T-helper 17 cell (primary cell): ENCODE results near the gene LUZP4. TPM values are rescaled to one million over a fixed set of nuclear protein-coding genes. Genes with fewer than 3 reads are reported as not detected.
"Not testable (repeated sequence)": the region's sequence is repeated elsewhere in the genome, so short reads cannot be mapped to it uniquely, and the experiment has no call there.

ENCODE experiments used
- ATAC-seq: fragments of 150-1000 bp; cut with Tn5 transposase; 2 replicates; pipeline ENCODE4 v1.10.0; 2021; ENCODE audit warnings: mild to moderate bottlenecking, moderate library complexity
- DNase-seq, 3 donors: peaks; one replicate each; pipeline versions ENCODE4 v3.0.0 to v3.0.0-alpha.2; 2020 to 2021
- H3K9me3 ChIP-seq: one replicate; pipeline ENCODE4 v1.7.0; 2013; ENCODE audit warnings: low read length, mild to moderate bottlenecking; ENCODE audit not compliant: control insufficient read depth, poor library complexity, severe bottlenecking
- H3K27ac Mint-ChIP-seq: one replicate; pipeline ENCODE4 v1.8.0; 2022; ENCODE audit warnings: mild to moderate bottlenecking, moderate library complexity, mixed read lengths
- H3K27me3 Mint-ChIP-seq: one replicate; pipeline ENCODE4 v1.8.0; 2022; ENCODE audit warnings: mixed read lengths
- H3K36me3 Mint-ChIP-seq: one replicate; pipeline ENCODE4 v1.8.0; 2022; ENCODE audit warnings: low read depth, mixed read lengths
- H3K4me1 Mint-ChIP-seq: one replicate; pipeline ENCODE4 v1.8.0; 2022; ENCODE audit warnings: mild to moderate bottlenecking, mixed read lengths
- H3K4me3 Mint-ChIP-seq: one replicate; pipeline ENCODE4 v1.8.0; 2022; ENCODE audit warnings: mild to moderate bottlenecking, moderate library complexity, mixed read lengths
- total RNA-seq, 4 donors: library from RNA in 2 of 4; stranded (reverse) in 2 of 4; gene quantifications; one replicate each; pipeline ENCODE4 v1.2.3 and lab custom pipeline; 2022 to 2026

The LUZP4 gene
- total RNA-seq, 2 donors from 2014 or later = not detected

DNA sequence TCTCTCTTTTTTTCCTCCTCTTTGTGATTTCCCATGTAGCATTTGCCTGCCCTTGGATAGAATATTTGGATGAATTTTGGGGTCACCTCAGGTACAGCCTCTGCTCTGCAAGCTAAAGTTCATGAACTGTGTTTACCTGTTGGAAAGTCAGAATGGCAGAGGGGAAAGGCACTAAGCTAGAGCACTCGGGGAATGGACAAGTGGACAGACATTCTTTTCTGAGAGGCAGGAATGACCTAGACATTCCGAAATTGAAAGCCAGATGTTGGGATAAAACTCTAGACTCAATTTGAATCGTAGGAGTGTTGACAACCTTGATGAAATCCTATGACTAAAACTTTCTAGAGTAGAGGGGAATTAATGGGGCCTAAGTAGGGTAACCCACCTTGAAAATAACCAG lies 56.1 kb downstream of the LUZP4 start:
- Mint-ChIP-seq H3K27me3 (no peaks in the 10 kb centered on the region), H3K4me3 (no peak overlapping the region), H3K27ac (no peak overlapping the region), H3K36me3 (no peaks in the 10 kb centered on the region), H3K4me1 (no peaks in the 10 kb centered on the region)
- ATAC-seq (no peak), DNase-seq (no peak)
- no peaks in the 10 kb centered on the region for H3K9me3 ChIP-seq

DNA sequence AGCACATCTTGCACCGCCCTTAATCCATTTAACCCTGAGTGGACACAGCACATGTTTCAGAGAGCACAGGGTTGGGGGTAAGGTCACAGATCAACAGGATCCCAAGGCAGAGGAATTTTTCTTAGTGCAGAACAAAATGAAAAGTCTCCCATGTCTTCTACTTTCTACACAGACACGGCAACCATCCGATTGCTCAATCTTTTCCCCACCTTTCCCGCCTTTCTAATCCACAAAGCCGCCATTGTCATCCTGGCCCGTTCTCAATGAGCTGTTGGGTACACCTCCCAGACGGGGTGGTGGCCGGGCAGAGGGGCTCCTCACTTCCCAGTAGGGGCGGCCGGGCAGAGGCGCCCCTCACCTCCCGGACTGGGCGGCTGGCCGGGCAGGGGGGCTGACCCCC lies 57.2 kb downstream of the LUZP4 start:
- H3K27me3 Mint-ChIP-seq, DNase-seq, H3K4me1 Mint-ChIP-seq, ATAC-seq, H3K36me3 Mint-ChIP-seq, H3K9me3 ChIP-seq, H3K4me3 Mint-ChIP-seq, H3K27ac Mint-ChIP-seq: not testable (repeated sequence)

DNA sequence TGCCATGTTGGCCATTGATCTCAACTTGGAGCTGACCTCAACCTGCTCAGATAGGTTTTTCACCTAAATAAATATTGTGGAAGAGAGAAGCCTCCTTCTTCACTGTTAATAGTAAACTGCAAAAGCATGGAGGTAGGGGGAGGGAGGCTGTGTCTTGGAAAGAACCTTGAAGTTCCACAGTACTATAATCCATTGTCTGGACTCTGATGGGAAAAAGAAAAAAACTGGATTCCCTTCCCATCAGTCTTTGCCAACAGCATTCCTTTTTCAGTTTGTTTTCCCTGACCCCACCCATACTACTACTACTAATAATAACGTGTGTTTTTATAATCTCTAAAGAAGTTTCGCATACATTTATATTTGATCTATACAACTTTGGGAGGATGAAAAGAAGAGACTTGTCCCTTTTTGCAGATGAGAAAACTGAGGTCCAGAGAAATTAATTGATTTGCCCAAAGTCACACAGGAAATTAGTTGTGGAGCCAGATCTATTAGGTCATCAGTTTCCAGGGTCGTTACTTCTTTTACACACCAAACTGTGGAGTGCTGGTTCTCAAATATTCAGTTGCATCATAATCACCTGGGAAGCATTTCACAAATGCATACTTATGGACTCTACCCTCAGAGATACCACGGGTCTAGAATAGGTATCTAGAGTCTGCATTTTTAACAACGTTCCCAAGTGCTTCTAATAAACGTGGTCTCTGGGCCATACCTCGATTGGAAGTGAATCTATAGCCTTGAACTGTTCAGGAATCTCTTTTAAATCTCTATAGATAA lies 59.1 kb downstream of the LUZP4 start:
- DNase-seq (no peak), ATAC-seq (no peak)
- H3K27me3 Mint-ChIP-seq = no peaks in the 10 kb centered on the region
- H3K4me1 Mint-ChIP-seq = no peaks in the 10 kb centered on the region
- no peaks in the 10 kb centered on the region for H3K36me3 Mint-ChIP-seq
- no peaks in the 10 kb centered on the region for H3K9me3 ChIP-seq
- H3K27ac Mint-ChIP-seq = no peak overlapping the region
- H3K4me3 Mint-ChIP-seq = no peak overlapping the region

DNA sequence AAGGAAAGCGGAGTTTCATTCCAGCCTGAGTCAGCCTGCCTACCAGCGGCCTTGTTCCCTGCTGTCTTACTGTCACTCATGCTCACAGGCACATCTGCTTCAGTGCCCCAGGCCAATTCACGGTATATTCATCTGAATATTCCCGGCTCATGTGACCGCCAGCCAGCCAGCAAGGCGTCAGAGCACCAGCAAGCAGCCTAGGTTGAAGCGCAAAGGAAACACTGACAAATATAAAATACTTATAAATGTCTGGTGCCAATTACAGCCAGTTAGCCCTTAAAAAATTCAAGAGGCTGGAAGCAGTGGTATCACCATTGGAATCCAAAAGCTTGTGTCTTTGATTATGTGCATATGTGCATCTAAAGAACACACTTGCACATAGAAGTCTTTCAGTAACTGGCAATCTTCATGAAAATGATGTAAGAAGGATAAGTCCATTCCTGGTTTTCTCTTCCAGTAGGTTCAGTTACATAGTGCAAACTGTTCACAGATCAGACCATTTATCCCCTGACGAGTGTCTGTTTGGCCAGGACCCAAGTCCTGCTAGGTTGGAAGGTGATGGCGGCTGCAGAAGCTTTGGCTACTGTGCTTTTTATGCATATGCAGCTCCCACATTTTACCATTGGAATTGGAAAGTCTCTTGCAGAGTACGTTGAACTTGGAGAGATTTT lies 61.3 kb downstream of the LUZP4 start:
- H3K4me1 Mint-ChIP-seq = no peaks in the 10 kb centered on the region
- no peak for ATAC-seq
- H3K27ac Mint-ChIP-seq = no peak overlapping the region
- no peak overlapping the region for H3K4me3 Mint-ChIP-seq
- no peaks in the 10 kb centered on the region for H3K9me3 ChIP-seq
- DNase-seq = no peak
- H3K27me3 Mint-ChIP-seq = no peaks in the 10 kb centered on the region
- H3K36me3 Mint-ChIP-seq = no peaks in the 10 kb centered on the region

DNA sequence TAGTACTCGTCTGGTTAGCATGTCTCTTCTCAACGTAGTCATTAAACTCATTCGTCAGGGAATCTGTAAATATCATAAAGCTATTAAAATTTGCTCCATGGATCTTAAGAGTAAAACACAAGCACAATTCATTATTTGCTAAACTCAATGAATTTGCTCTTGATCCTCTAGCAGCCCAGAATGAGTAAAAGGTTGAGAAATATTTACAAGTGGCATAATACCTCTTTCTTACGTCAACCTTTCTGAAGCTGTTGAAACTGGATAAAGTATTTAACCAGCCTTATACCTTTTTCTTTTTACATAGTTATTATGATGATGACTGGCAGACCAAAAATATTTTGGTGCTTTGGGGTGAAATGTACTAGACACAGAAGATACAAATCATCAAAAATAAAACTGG lies 66.9 kb downstream of the LUZP4 start:
- no peaks in the 10 kb centered on the region for H3K36me3 Mint-ChIP-seq
- H3K27me3 Mint-ChIP-seq = no peaks in the 10 kb centered on the region
- no peak for ATAC-seq

More for the DNA sequence above, 66.9 kb downstream of the LUZP4 start:
- DNase-seq = no peak
- Mint-ChIP-seq H3K4me1 (no peaks in the 10 kb centered on the region), H3K27ac (no peak overlapping the region), H3K4me3 (no peak overlapping the region)
- H3K9me3 ChIP-seq = no peaks in the 10 kb centered on the region

Other genes with a start within 250 kb of the LUZP4 start
- not detected for gene RBMXL3, start 100.3 kb upstream of the LUZP4 start, total RNA-seq
- not detected for gene LRCH2, start 55.6 kb upstream of the LUZP4 start, total RNA-seq